Stimulated activated memory B cell treated with anti-CD40 and anti-IgM and Interleukin-4, amounts not matched to agents 10 μg/mL and 1 μg/mL and 100 μg/mL, for 72 hours (primary cell): ENCODE results near the gene CIRBP.

Experiments
- ATAC-seq: fragments of 150-1000 bp; cut with Tn5 transposase; 2 replicates; pipeline ENCODE4 v1.10.0; 2021
- H3K27ac Mint-ChIP-seq: one replicate; pipeline ENCODE4 v1.8.0; 2022; ENCODE audit warnings: mild to moderate bottlenecking, mixed read lengths
- H3K27me3 Mint-ChIP-seq: one replicate; pipeline ENCODE4 v1.8.0; 2022; ENCODE audit warnings: mixed read lengths
- H3K36me3 Mint-ChIP-seq: one replicate; pipeline ENCODE4 v1.8.0; 2022; ENCODE audit warnings: mixed read lengths
- H3K4me1 Mint-ChIP-seq: one replicate; pipeline ENCODE4 v1.8.0; 2022; ENCODE audit warnings: mixed read lengths
- H3K4me3 Mint-ChIP-seq: one replicate; pipeline ENCODE4 v1.8.0; 2022; ENCODE audit warnings: mild to moderate bottlenecking, moderate library complexity, mixed read lengths
- H3K9me3 Mint-ChIP-seq: one replicate; pipeline ENCODE4 v1.8.0; 2022; ENCODE audit warnings: mixed read lengths

The CIRBP gene

GRCh38 chr19:1248139-1248785 is 20.9 kb upstream of the CIRBP start, which contains the start of gene MIDN:
Gene MIDN, plus strand, starts transcription at chr19:1248583. Its CDS starts 1,714 bp downstream, at chr19:1250297.
- peak within 1 kb of the TSS; percentile 82 for H3K4me3 Mint-ChIP-seq
- H3K4me1 Mint-ChIP-seq, result peaks cover 32% of the 10 kb centered on the region
- ATAC-seq, result peak; percentile 10
- no peaks in the 10 kb centered on the region for H3K9me3 Mint-ChIP-seq
- H3K36me3 Mint-ChIP-seq, result peaks cover 19% of the 10 kb centered on the region
- peak within 1 kb of the TSS; percentile 81 for H3K27ac Mint-ChIP-seq
- H3K27me3 Mint-ChIP-seq, result no peaks in the 10 kb centered on the region

GRCh38 chr19:1248786-1249297 is 20.3 kb upstream of the CIRBP start:
- Mint-ChIP-seq H3K36me3 (peaks cover 24% of the 10 kb centered on the region), H3K4me3 (peak overlapping the region; percentile 82), H3K27ac (peak overlapping the region; percentile 81), H3K4me1 (peaks cover 35% of the 10 kb centered on the region), H3K27me3 (no peaks in the 10 kb centered on the region), H3K9me3 (no peaks in the 10 kb centered on the region)
- peak; percentile 37 for ATAC-seq

GRCh38 chr19:1249298-1249989 is 19.7 kb upstream of the CIRBP start:
- Mint-ChIP-seq H3K4me3 (peak overlapping the region; percentile 80), H3K9me3 (no peaks in the 10 kb centered on the region), H3K27me3 (no peaks in the 10 kb centered on the region), H3K27ac (peak overlapping the region; percentile 48), H3K36me3 (peaks cover 24% of the 10 kb centered on the region), H3K4me1 (peaks cover 34% of the 10 kb centered on the region)
- ATAC-seq, result peak; percentile 72

GRCh38 chr19:1249990-1250436 is 19.1 kb upstream of the CIRBP start:
- H3K4me3 Mint-ChIP-seq, result peak overlapping the region; percentile 80
- ATAC-seq, result no peak
- H3K27me3 Mint-ChIP-seq, result no peaks in the 10 kb centered on the region
- peaks cover 29% of the 10 kb centered on the region for H3K36me3 Mint-ChIP-seq
- H3K9me3 Mint-ChIP-seq, result no peaks in the 10 kb centered on the region
- peak overlapping the region; percentile 48 for H3K27ac Mint-ChIP-seq
- H3K4me1 Mint-ChIP-seq, result peaks cover 32% of the 10 kb centered on the region

- H3K27ac Mint-ChIP-seq, result peak overlapping the region; percentile 94
- ATAC-seq, result no peak
- H3K4me3 Mint-ChIP-seq, result peak overlapping the region; percentile 95
- H3K9me3 Mint-ChIP-seq, result no peaks in the 10 kb centered on the region
- peaks cover 33% of the 10 kb centered on the region for H3K4me1 Mint-ChIP-seq
- no peaks in the 10 kb centered on the region for H3K27me3 Mint-ChIP-seq
- peaks cover 35% of the 10 kb centered on the region for H3K36me3 Mint-ChIP-seq
Measured at GRCh38 chr19:1250437-1251260, 18.5 kb upstream of the CIRBP start.

GRCh38 chr19:1251330-1252220 is 17.6 kb upstream of the CIRBP start:
- H3K4me3 Mint-ChIP-seq, result peak overlapping the region; percentile 95
- no peaks in the 10 kb centered on the region for H3K9me3 Mint-ChIP-seq
- ATAC-seq, result no peak
- peaks cover 33% of the 10 kb centered on the region for H3K4me1 Mint-ChIP-seq
- peaks cover 36% of the 10 kb centered on the region for H3K36me3 Mint-ChIP-seq
- H3K27ac Mint-ChIP-seq, result peak overlapping the region; percentile 94
- H3K27me3 Mint-ChIP-seq, result no peaks in the 10 kb centered on the region

GRCh38 chr19:1252221-1252820 is 16.8 kb upstream of the CIRBP start:
- peak overlapping the region; percentile 94 for H3K27ac Mint-ChIP-seq
- H3K4me1 Mint-ChIP-seq, result peaks cover 36% of the 10 kb centered on the region
- H3K27me3 Mint-ChIP-seq, result no peaks in the 10 kb centered on the region
- peak overlapping the region; percentile 95 for H3K4me3 Mint-ChIP-seq
- peaks cover 38% of the 10 kb centered on the region for H3K36me3 Mint-ChIP-seq
- no peaks in the 10 kb centered on the region for H3K9me3 Mint-ChIP-seq
- ATAC-seq, result peak; percentile 24

GRCh38 chr19:1252821-1253513 is 16.2 kb upstream of the CIRBP start:
- ATAC-seq, result peak; percentile 35
- peak overlapping the region; percentile 95 for H3K4me3 Mint-ChIP-seq
- no peaks in the 10 kb centered on the region for H3K27me3 Mint-ChIP-seq
- peaks cover 42% of the 10 kb centered on the region for H3K4me1 Mint-ChIP-seq
- H3K27ac Mint-ChIP-seq, result peak overlapping the region; percentile 94
- no peaks in the 10 kb centered on the region for H3K9me3 Mint-ChIP-seq
- H3K36me3 Mint-ChIP-seq, result peaks cover 44% of the 10 kb centered on the region

- H3K4me1 Mint-ChIP-seq, result peaks cover 46% of the 10 kb centered on the region
- H3K9me3 Mint-ChIP-seq, result no peaks in the 10 kb centered on the region
- peak overlapping the region; percentile 94 for H3K27ac Mint-ChIP-seq
- peak overlapping the region; percentile 95 for H3K4me3 Mint-ChIP-seq
- no peaks in the 10 kb centered on the region for H3K27me3 Mint-ChIP-seq
- ATAC-seq, result no peak
- H3K36me3 Mint-ChIP-seq, result peaks cover 47% of the 10 kb centered on the region
Measured at GRCh38 chr19:1253514-1254080, 15.5 kb upstream of the CIRBP start.

GRCh38 chr19:1254081-1254527 is 15.0 kb upstream of the CIRBP start:
- no peak overlapping the region for H3K4me3 Mint-ChIP-seq

GRCh38 chr19:1254530-1255185 is 14.5 kb upstream of the CIRBP start:
- Mint-ChIP-seq H3K36me3 (peaks cover 47% of the 10 kb centered on the region), H3K4me3 (peak overlapping the region; percentile 8), H3K27ac (peak overlapping the region; percentile 51), H3K9me3 (no peaks in the 10 kb centered on the region), H3K27me3 (no peaks in the 10 kb centered on the region), H3K4me1 (peaks cover 56% of the 10 kb centered on the region)
- no peak for ATAC-seq

More at GRCh38 chr19:1254081-1254527, 15.0 kb upstream of the CIRBP start:
- no peak overlapping the region for H3K27ac Mint-ChIP-seq
- no peaks in the 10 kb centered on the region for H3K9me3 Mint-ChIP-seq
- H3K4me1 Mint-ChIP-seq, result peaks cover 50% of the 10 kb centered on the region
- ATAC-seq, result no peak
- peaks cover 47% of the 10 kb centered on the region for H3K36me3 Mint-ChIP-seq
- no peaks in the 10 kb centered on the region for H3K27me3 Mint-ChIP-seq

- no peak for ATAC-seq
- peaks cover 47% of the 10 kb centered on the region for H3K36me3 Mint-ChIP-seq
- H3K4me1 Mint-ChIP-seq, result peaks cover 63% of the 10 kb centered on the region
- H3K27ac Mint-ChIP-seq, result peak overlapping the region; percentile 51
- H3K27me3 Mint-ChIP-seq, result no peaks in the 10 kb centered on the region
- no peaks in the 10 kb centered on the region for H3K9me3 Mint-ChIP-seq
- H3K4me3 Mint-ChIP-seq, result peak overlapping the region; percentile 8
Measured at GRCh38 chr19:1255186-1256161, 13.7 kb upstream of the CIRBP start.
